ENCODE results near the gene TMEM115. TPM values are rescaled to one million over a fixed set of nuclear protein-coding genes. Genes with fewer than 3 reads are reported as not detected.

TMEM115 gene
- total RNA-seq, 1 donor from 2014 or later, result 42.5 TPM

DNA sequence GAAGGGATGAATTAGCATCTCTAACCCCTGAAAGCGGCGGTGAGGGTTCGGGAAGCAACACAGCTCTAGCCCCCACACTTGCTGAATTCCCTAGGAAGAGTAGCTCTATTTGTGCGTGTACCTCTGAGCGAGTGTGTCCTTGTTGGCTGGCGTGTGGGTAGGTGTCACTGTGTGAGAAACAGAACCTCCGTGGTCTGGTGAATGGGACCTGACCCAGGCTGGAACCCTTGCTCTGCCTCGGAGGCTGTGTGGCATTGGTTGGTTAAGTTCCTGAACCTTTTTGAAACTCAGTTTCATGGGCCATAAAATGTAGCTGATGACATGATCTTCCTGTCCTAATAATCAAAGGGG, 414 bp upstream of the TMEM115 start:
- Mint-ChIP-seq H3K36me3 (ENCODE audit: unreplicated experiment) (no peaks in the 10 kb centered on the region), H3K9me3 (ENCODE audit: unreplicated experiment) (peaks cover 9% of the 10 kb centered on the region), H3K27me3 (ENCODE audit: unreplicated experiment) (peaks cover 6% of the 10 kb centered on the region), H3K4me3 (ENCODE audit: unreplicated experiment) (peak overlapping the region; percentile 94), H3K4me1 (ENCODE audit: low read depth, unreplicated experiment) (peaks cover 14% of the 10 kb centered on the region), H3K27ac (ENCODE audit: unreplicated experiment) (peak overlapping the region; percentile 55)
- no peak for DNase-seq
- TF ChIP-seq, protein P1, sequence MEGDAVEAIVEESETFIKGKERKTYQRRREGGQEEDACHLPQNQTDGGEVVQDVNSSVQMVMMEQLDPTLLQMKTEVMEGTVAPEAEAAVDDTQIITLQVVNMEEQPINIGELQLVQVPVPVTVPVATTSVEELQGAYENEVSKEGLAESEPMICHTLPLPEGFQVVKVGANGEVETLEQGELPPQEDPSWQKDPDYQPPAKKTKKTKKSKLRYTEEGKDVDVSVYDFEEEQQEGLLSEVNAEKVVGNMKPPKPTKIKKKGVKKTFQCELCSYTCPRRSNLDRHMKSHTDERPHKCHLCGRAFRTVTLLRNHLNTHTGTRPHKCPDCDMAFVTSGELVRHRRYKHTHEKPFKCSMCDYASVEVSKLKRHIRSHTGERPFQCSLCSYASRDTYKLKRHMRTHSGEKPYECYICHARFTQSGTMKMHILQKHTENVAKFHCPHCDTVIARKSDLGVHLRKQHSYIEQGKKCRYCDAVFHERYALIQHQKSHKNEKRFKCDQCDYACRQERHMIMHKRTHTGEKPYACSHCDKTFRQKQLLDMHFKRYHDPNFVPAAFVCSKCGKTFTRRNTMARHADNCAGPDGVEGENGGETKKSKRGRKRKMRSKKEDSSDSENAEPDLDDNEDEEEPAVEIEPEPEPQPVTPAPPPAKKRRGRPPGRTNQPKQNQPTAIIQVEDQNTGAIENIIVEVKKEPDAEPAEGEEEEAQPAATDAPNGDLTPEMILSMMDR (IDR thresholded peaks at IDR 0.05; ENCODE audit: partially characterized antibody, unreplicated experiment), result no peak

- H3K27me3 Mint-ChIP-seq (ENCODE audit: unreplicated experiment), result peaks cover 4% of the 10 kb centered on the region
- H3K4me1 Mint-ChIP-seq (ENCODE audit: low read depth, unreplicated experiment), result peaks cover 14% of the 10 kb centered on the region
- no peaks in the 10 kb centered on the region for H3K36me3 Mint-ChIP-seq (ENCODE audit: unreplicated experiment)
- H3K4me3 Mint-ChIP-seq (ENCODE audit: unreplicated experiment), result peak overlapping the region; percentile 94
- H3K9me3 Mint-ChIP-seq (ENCODE audit: unreplicated experiment), result peaks cover 9% of the 10 kb centered on the region
- TF ChIP-seq, protein P1 (IDR thresholded peaks at IDR 0.05; ENCODE audit: partially characterized antibody, unreplicated experiment), result no peak
- DNase-seq, result no peak
- peak overlapping the region; percentile 75 for H3K27ac Mint-ChIP-seq (ENCODE audit: unreplicated experiment)
These were observed 888 bp downstream of the TMEM115 start for GRCh38 chr3:50358355-50358910.

DNA sequence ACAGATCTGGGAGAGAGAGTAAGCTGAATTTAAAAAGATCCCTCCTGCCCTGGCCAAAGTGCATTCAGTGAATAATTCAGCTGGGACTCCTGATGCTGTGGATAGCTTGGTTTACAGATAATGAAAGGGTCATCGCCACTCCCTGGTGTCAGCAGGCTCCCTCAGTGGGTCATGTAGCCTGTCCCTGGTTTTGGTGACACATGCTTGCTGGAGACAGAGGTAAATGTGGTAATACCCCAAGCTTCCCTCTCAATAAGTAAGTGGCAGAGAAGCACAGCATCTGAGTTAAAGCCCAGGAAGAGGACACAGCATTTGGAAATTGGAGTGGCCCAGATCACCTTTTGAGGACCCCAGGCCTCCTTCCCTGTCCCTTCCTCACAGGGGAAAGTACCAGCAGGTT, 1.8 kb downstream of the TMEM115 start:
- Mint-ChIP-seq H3K4me3 (ENCODE audit: unreplicated experiment) (peak overlapping the region; percentile 94), H3K9me3 (ENCODE audit: unreplicated experiment) (peaks cover 8% of the 10 kb centered on the region), H3K36me3 (ENCODE audit: unreplicated experiment) (no peaks in the 10 kb centered on the region), H3K27me3 (ENCODE audit: unreplicated experiment) (peaks cover 2% of the 10 kb centered on the region), H3K27ac (ENCODE audit: unreplicated experiment) (peak overlapping the region; percentile 48), H3K4me1 (ENCODE audit: low read depth, unreplicated experiment) (peaks cover 14% of the 10 kb centered on the region)
- no peak for DNase-seq
- TF ChIP-seq, protein P1 (IDR thresholded peaks at IDR 0.05; ENCODE audit: partially characterized antibody, unreplicated experiment), result no peak

- H3K27me3 Mint-ChIP-seq (ENCODE audit: unreplicated experiment), result peaks cover 2% of the 10 kb centered on the region
- H3K4me3 Mint-ChIP-seq (ENCODE audit: unreplicated experiment), result peak overlapping the region; percentile 94
- H3K9me3 Mint-ChIP-seq (ENCODE audit: unreplicated experiment), result peaks cover 7% of the 10 kb centered on the region
- no peak overlapping the region for H3K27ac Mint-ChIP-seq (ENCODE audit: unreplicated experiment)
- TF ChIP-seq, protein P1 (IDR thresholded peaks at IDR 0.05; ENCODE audit: partially characterized antibody, unreplicated experiment), result no peak
- no peak for DNase-seq
- no peaks in the 10 kb centered on the region for H3K36me3 Mint-ChIP-seq (ENCODE audit: unreplicated experiment)
- peaks cover 15% of the 10 kb centered on the region for H3K4me1 Mint-ChIP-seq (ENCODE audit: low read depth, unreplicated experiment)
These were observed 2.8 kb downstream of the TMEM115 start for GRCh38 chr3:50356553-50356952.

- DNase-seq, result no peak
- peaks cover 5% of the 10 kb centered on the region for H3K9me3 Mint-ChIP-seq (ENCODE audit: unreplicated experiment)
- no peaks in the 10 kb centered on the region for H3K36me3 Mint-ChIP-seq (ENCODE audit: unreplicated experiment)
- TF ChIP-seq, protein P1 (IDR thresholded peaks at IDR 0.05; ENCODE audit: partially characterized antibody, unreplicated experiment), result no peak
- H3K27ac Mint-ChIP-seq (ENCODE audit: unreplicated experiment), result no peak overlapping the region
- peak overlapping the region; percentile 94 for H3K4me3 Mint-ChIP-seq (ENCODE audit: unreplicated experiment)
- peaks cover 2% of the 10 kb centered on the region for H3K27me3 Mint-ChIP-seq (ENCODE audit: unreplicated experiment)
- peaks cover 19% of the 10 kb centered on the region for H3K4me1 Mint-ChIP-seq (ENCODE audit: low read depth, unreplicated experiment)
These were observed 3.3 kb downstream of the TMEM115 start for GRCh38 chr3:50355829-50356552.
